Activated naive CD8-positive, alpha-beta T cell treated with anti-CD3 and anti-CD28 coated beads, Interleukin-2, amount 10 ng/mL, durations not matched to agents 7 days and 5 days (primary cell): ENCODE measurements around the gene GALNT2. TPM values are rescaled to one million over a fixed set of nuclear protein-coding genes. Genes with fewer than 3 reads are reported as not detected.

Experiments
- ATAC-seq: fragments of 150-1000 bp; cut with Tn5 transposase; one replicate; pipeline ENCODE4 v1.10.0; 2021; ENCODE audit warnings: low read depth, moderate library complexity
- POLR2A ChIA-PET: fragments of 350-600 bp; sonication (Branson Sonifier 250); formaldehyde crosslinking; loops from one replicate; lab custom pipeline; 2021; ENCODE audit warnings: antibody characterized with exemption; lab: Charles Lee
- DNase-seq: peaks from one replicate; pipeline ENCODE4 v3.0.0; 2021
- H3K27ac Mint-ChIP-seq: one replicate; pipeline ENCODE4 v1.8.0; 2022; ENCODE audit warnings: mild to moderate bottlenecking, mixed read lengths
- H3K27me3 Mint-ChIP-seq: one replicate; pipeline ENCODE4 v1.8.0; 2022; ENCODE audit warnings: mild to moderate bottlenecking, moderate library complexity, mixed read lengths
- H3K36me3 Mint-ChIP-seq: one replicate; pipeline ENCODE4 v1.8.0; 2021; ENCODE audit warnings: mild to moderate bottlenecking, mixed read lengths
- H3K4me1 Mint-ChIP-seq: one replicate; pipeline ENCODE4 v1.8.0; 2021; ENCODE audit warnings: mixed read lengths
- H3K4me3 Mint-ChIP-seq: one replicate; pipeline ENCODE4 v1.8.0; 2022; ENCODE audit warnings: mild to moderate bottlenecking, moderate library complexity, mixed read lengths
- H3K9me3 Mint-ChIP-seq: one replicate; pipeline ENCODE4 v1.8.0; 2021; ENCODE audit warnings: mixed read lengths
- total RNA-seq, 2 experiments: library from RNA; stranded (reverse); gene quantifications; one replicate each; pipeline ENCODE4 v1.2.3, GENCODE V29; 2021

The GALNT2 gene
- total RNA-seq, 2 experiments from 2014 or later = 25.3 to 29.0 TPM

DNA sequence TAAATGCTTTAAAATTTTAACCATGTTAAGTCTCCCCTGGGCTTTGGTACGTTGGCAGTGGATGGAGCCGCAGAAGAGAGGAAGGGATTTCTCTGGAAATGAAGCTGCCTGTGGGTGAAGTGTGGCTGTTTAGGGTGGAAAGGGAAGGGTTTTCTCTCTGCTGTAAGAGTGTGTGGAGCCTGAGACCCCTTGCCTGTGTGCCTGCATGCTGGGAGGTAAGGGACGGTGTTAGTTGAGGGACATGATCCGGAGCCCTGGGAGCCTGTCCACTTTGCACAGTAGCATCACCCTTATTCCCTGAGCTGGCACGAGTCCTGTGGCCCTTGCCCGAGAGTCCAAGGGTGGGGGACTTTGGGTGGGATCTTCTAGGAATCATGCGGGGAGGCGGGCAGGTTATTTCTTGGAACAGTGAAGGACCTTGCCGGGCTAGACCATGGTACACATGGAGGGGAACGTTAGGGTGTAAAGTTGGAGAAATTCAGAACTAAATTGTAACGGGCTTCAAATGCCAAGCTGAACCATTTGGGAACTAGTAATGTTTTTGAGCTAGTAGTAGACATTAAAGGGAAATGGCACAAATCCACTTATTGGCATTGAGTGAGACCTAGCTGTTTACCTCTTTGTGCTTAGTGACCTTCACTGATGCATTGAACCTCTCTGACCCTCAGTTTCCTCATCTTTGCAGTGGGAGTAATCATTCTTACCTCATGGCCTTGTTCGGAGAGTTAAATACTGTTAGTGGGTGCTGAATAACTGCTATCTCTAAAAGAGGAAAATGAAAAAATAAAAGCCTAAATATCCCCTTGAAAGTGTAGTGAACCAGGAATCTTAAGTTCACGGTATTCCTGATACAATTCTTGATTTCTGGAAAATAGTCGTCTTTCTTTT lies 3.5 kb downstream of the GALNT2 start:
- no peak overlapping the region for H3K4me3 Mint-ChIP-seq
- H3K27ac Mint-ChIP-seq = no peak overlapping the region
- no peaks in the 10 kb centered on the region for H3K9me3 Mint-ChIP-seq
- POLR2A ChIA-PET = interaction anchor here (0.7 kb wide), 1 partner anchor 579 kb away, joined by 4 read pairs; no protein-coding TSS in a partner anchor
- peaks cover 4% of the 10 kb centered on the region for H3K27me3 Mint-ChIP-seq
- ATAC-seq = no peak
- H3K36me3 Mint-ChIP-seq = peaks cover 5% of the 10 kb centered on the region
- DNase-seq = no peak
- peaks cover 34% of the 10 kb centered on the region for H3K4me1 Mint-ChIP-seq

DNA sequence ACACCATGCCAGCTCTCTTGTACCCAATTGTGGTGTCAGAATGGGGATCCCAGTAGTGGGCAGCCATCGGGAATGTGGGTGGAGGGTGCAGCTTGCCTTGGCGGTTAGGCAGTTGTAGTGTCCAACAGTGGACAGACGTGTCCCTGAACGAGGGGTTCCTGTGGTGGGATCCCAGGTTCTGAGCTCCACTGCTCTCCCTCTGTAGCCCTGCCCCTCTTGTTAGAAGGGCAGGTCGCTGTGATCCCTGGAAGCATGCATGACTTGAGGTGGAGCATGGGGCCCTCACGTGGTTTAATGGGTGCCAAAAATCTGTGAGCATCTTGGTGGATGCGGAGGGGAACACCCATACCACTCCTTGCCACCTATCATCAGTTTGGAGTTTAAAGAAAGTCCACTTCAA lies 4.3 kb downstream of the GALNT2 start:
- peaks cover 4% of the 10 kb centered on the region for H3K36me3 Mint-ChIP-seq
- H3K27ac Mint-ChIP-seq = no peak overlapping the region
- no peak overlapping the region for H3K4me3 Mint-ChIP-seq
- no peak for ATAC-seq
- H3K9me3 Mint-ChIP-seq = no peaks in the 10 kb centered on the region
- POLR2A ChIA-PET = no interaction called here
- H3K4me1 Mint-ChIP-seq = peaks cover 33% of the 10 kb centered on the region
- peaks cover 4% of the 10 kb centered on the region for H3K27me3 Mint-ChIP-seq
- DNase-seq = no peak

DNA sequence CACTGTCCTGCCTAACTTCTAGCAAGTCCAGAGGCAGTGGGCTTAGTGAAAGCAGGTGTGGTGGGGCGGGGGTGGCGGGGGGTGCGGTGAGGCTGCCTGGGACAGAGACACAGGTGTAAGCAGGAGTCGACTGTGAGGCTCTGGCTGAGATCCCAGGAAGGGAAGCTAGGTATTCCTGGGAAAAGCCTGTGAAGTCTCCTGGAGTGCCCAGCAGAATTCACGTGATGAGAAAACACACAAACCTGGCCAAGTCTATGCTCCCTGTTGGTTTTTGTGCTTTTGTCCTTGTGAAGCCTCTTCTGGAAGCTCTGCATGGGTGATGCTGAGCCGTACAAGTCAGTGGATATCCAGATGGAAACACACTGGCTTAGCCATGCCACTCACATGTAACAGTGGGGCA lies 5.3 kb downstream of the GALNT2 start:
- DNase-seq = no peak
- peaks cover 4% of the 10 kb centered on the region for H3K27me3 Mint-ChIP-seq
- no peak overlapping the region for H3K4me3 Mint-ChIP-seq
- ATAC-seq = no peak
- H3K4me1 Mint-ChIP-seq = peaks cover 35% of the 10 kb centered on the region
- H3K9me3 Mint-ChIP-seq = no peaks in the 10 kb centered on the region
- H3K27ac Mint-ChIP-seq = no peak overlapping the region
- peaks cover 10% of the 10 kb centered on the region for H3K36me3 Mint-ChIP-seq
- POLR2A ChIA-PET = no interaction called here

DNA sequence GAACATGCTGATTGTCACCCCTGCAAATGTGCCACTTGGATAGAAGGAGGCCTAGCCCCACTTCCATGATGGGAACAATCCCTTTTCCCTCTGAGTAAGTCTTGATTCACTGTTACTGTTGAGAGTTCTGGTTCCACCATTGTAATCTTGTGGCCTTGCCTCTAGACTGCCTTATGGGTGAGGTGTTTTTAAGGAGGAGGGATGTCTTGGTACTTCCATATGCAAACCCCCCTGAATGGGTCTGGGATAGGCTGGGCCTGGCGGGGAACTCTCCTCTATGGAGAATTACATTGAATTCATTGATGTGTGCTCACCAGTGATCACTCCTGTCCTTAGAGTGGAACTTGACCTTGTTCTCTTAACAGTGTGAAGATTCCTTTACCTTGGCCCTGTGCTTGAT lies 5.8 kb downstream of the GALNT2 start:
- H3K4me1 Mint-ChIP-seq = peaks cover 35% of the 10 kb centered on the region
- H3K9me3 Mint-ChIP-seq = no peaks in the 10 kb centered on the region
- H3K36me3 Mint-ChIP-seq = peaks cover 10% of the 10 kb centered on the region
- H3K4me3 Mint-ChIP-seq = no peak overlapping the region
- ATAC-seq (no peak), DNase-seq (no peak)
- H3K27ac Mint-ChIP-seq = no peak overlapping the region
- H3K27me3 Mint-ChIP-seq = peaks cover 4% of the 10 kb centered on the region
- POLR2A ChIA-PET = no interaction called here

DNA sequence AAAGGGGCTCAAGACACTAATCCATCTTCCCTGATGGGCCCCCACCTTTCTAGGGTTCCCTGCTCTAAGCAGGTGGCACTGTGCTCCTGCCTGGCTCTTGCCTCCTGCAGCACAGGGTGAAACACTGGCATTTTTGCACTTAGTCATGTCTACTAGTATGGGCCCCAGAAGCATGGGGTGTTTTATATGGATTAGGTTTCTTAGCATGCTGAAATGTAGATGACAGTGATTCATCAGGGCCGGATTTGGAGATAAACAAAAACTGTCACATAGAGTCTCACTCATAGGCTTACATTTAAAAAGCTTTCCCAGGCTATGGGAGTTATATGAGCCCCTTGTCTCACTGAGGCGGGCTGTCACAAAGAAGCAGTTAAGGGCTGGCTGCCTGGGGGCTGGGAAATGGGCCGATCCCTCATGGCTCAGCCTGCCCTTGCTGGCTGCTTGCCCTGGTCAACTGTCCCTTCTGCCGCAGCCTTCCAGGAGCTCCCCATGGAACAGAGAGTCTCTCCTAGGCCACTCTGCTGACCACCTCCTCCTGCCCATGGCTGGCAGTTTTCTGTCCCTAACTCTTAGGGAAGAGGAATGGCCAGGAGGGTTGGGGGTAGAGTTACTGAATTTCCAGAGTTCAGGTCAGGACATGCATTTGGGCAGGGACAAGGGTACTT lies 6.5 kb downstream of the GALNT2 start:
- ATAC-seq = no peak

DNA sequence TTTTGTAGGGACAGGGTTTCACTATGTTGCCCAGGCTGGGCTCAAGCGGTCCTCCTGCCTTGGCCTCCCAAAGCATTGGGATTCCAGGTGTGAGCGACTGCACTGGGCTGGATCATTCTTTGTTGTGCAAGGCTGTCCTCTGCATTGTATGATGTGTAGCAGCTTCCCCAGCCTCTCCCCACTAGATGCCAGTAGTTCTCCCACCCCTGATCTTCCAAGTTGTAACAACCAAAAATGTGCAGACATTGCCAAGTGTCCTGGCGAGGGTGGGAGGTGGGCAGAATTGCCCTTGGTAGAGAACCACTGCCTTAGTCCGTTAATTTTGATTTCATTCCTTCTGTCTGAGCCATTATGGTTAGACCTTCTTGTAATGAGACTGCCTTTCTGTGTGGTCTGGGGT lies 7.2 kb downstream of the GALNT2 start:
- POLR2A ChIA-PET = no interaction called here
- no peaks in the 10 kb centered on the region for H3K9me3 Mint-ChIP-seq
- peak; percentile 18 for ATAC-seq
- DNase-seq = no peak
- peaks cover 27% of the 10 kb centered on the region for H3K4me1 Mint-ChIP-seq
- H3K27ac Mint-ChIP-seq = no peak overlapping the region
- H3K27me3 Mint-ChIP-seq = no peaks in the 10 kb centered on the region
- H3K4me3 Mint-ChIP-seq = no peak overlapping the region
- H3K36me3 Mint-ChIP-seq = peaks cover 10% of the 10 kb centered on the region

More for the DNA sequence above, 6.5 kb downstream of the GALNT2 start:
- no peak for DNase-seq
- Mint-ChIP-seq H3K4me1 (peaks cover 35% of the 10 kb centered on the region), H3K27ac (no peak overlapping the region), H3K27me3 (peaks cover 4% of the 10 kb centered on the region), H3K9me3 (no peaks in the 10 kb centered on the region), H3K36me3 (peaks cover 10% of the 10 kb centered on the region), H3K4me3 (no peak overlapping the region)
- POLR2A ChIA-PET = no interaction called here

DNA sequence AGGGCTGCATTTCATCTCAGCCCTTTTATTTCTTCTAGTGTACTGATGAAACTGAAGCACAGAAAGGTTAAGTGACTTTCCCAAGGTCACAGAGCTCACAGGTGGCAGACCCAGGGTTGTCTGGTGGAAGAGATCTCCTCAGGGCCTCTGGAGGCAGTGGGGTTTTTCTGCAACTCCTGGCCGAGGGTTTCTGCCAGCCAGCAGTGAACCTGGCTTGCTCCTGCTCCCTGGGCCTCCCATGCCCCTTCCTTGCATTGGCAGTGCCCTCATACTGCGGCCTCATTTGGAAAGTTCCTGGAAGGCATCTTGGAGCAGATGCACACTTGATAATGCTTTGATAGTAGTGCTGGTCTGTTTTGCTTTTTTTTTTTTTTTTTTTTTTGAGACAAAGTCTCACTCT lies 7.7 kb downstream of the GALNT2 start:
- Mint-ChIP-seq H3K36me3 (peaks cover 10% of the 10 kb centered on the region), H3K9me3 (no peaks in the 10 kb centered on the region), H3K4me3 (no peak overlapping the region), H3K27ac (no peak overlapping the region), H3K27me3 (no peaks in the 10 kb centered on the region), H3K4me1 (peaks cover 22% of the 10 kb centered on the region)
- DNase-seq (no peak), ATAC-seq (no peak)
- POLR2A ChIA-PET = no interaction called here

DNA sequence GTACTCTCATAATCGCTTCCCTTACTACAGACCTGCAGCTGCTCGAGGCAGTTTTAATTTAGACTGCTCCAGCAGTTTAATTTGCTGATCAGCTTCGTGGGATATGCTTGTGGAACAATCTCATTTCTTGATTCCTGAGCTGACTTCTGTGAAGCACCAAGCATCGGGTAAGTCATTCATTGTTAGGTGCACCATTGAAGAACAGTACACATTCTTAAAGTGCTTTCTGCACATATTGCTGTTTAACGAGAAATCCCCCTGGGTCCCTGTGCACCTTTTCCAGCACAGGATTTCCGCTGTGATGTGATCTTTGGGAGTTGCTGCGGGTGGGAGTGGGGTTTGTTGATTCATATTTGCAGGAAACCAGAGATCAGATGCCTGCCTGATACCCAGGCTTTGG lies 9.1 kb downstream of the GALNT2 start:
- Mint-ChIP-seq H3K4me1 (peaks cover 18% of the 10 kb centered on the region), H3K36me3 (peaks cover 10% of the 10 kb centered on the region), H3K27me3 (no peaks in the 10 kb centered on the region), H3K27ac (no peak overlapping the region), H3K9me3 (no peaks in the 10 kb centered on the region), H3K4me3 (no peak overlapping the region)
- POLR2A ChIA-PET = no interaction called here
- ATAC-seq = no peak
- no peak for DNase-seq

DNA sequence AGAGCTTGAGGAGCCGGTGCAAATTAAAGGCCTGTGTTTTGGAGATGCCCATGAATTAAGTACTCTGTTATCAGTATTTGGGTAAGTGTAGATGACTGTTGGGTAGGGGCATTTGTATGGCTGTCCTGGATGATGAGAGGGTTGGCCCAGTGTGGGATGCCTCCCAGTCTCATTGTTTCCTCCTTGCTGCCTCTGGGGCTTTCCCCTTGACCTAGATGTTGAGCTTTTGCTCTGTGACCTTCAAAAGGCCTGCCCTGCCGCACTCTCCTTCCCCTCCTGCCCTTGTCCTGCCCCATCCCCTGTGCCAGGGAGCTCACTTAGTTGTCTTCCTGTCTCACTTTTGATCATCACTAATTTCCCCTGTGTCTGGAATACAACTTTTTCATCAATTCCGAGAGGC lies 10.0 kb downstream of the GALNT2 start:
- DNase-seq (no peak), ATAC-seq (no peak)
- Mint-ChIP-seq H3K27ac (no peak overlapping the region), H3K4me1 (peaks cover 15% of the 10 kb centered on the region), H3K27me3 (no peaks in the 10 kb centered on the region), H3K36me3 (peaks cover 14% of the 10 kb centered on the region), H3K4me3 (no peak overlapping the region), H3K9me3 (no peaks in the 10 kb centered on the region)
- POLR2A ChIA-PET = no interaction called here

DNA sequence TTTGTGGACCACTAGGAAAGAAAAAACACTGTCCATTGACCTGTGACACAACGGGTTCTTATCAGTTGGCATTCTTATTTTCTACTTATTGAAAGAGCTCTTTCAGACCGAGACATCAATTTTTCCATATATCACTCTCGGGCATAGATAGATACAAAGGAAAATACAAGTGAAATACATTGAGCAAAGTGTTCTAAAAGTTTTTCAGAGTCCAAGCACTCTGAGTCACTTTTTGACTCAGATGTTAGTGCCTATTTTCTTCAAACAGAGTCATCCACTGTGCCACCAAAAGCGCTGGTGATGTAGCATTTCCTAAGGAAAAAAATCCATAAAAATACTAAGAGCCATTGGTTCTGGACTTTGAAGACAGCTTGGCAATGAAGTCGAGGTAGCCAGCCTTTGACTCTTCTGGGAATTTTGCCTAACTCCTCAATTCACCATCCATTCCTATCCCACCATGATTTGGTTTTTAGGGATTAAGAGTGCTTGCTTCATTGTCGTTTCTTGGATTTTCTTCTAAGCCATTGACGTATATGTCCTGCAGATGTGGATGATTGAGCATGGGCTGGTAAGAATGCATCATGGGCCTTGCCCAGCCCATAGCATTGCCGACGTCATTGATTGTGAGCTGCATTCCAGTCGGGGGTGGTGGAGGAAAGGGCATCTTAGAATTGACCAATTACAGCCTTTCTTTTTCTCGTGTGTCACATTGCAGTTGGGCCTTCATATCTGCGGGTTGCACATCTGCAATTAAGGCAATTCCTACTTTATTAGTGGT lies 10.6 kb downstream of the GALNT2 start:
- Mint-ChIP-seq H3K27me3 (no peaks in the 10 kb centered on the region), H3K27ac (no peak overlapping the region), H3K4me3 (no peak overlapping the region), H3K36me3 (peaks cover 20% of the 10 kb centered on the region), H3K4me1 (peaks cover 17% of the 10 kb centered on the region), H3K9me3 (peaks cover 2% of the 10 kb centered on the region)
- DNase-seq (no peak), ATAC-seq (no peak)
- POLR2A ChIA-PET = no interaction called here

DNA sequence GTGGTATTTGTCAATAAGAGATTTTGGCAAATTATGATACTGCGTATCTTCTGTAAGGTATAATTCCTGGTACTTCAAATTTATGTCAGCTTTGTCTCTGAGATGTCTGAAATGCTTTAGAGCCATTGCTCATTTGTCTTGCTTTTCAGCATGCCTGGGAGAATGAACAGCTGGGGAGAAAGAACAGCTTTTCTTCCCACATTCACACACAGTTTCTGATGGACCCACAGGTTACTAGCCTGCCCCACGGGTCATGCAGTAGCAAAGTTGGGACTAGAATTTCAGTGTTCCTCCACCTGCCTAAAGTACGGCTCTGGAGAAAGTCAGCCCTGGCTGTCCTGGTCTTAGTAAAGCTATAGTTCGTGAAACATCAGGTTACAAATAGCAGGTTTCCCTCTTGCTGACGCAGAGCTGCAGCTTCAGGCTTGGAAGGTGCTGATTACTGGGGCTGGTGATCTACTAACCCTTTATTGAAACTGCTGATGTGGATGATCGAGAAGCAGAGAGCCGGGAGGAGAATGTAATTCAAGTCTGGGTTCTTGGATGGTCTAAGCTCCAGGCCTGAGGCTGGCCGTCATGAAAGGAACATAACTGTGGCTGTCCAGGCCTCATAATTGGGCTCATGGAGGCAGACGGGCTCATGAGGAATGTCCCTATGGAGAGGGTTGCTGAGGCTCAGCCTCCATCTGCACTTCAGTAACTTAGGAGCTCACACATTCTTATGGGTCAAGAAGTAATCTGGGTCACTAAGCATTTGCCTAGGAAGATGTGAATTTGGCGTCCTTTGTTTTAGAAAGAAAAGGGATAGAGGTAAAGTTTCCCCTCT lies 12.4 kb downstream of the GALNT2 start:
- peaks cover 9% of the 10 kb centered on the region for H3K9me3 Mint-ChIP-seq

DNA sequence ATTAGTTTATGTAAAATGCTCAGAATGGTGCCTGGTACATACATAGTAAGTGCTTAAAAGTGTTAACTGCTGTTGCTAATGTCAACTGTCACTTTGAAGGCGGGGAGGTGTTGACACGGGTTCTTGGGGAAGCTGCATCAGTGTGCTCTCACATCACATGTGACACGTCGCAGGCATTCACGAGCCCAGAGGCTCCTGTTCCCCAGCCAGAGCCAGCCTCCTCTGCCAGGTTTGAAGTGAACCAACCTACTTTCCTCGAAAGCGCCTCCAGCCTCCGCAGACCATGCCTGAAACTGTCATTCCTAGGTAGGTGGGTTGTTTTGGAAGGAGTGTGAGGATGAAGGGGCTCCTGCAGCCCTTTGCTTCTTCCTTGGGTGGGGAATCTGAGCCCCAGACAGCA lies 13.8 kb downstream of the GALNT2 start:
- DNase-seq (no peak), ATAC-seq (no peak)
- Mint-ChIP-seq H3K4me3 (no peak overlapping the region), H3K9me3 (peaks cover 9% of the 10 kb centered on the region), H3K4me1 (peaks cover 30% of the 10 kb centered on the region), H3K27ac (no peak overlapping the region), H3K27me3 (no peaks in the 10 kb centered on the region), H3K36me3 (peaks cover 21% of the 10 kb centered on the region)
- POLR2A ChIA-PET = no interaction called here

More for the DNA sequence above, 12.4 kb downstream of the GALNT2 start:
- Mint-ChIP-seq H3K4me3 (no peak overlapping the region), H3K4me1 (peaks cover 26% of the 10 kb centered on the region), H3K27me3 (no peaks in the 10 kb centered on the region), H3K27ac (no peak overlapping the region), H3K36me3 (peaks cover 23% of the 10 kb centered on the region)
- DNase-seq (no peak), ATAC-seq (no peak)
- POLR2A ChIA-PET = no interaction called here

DNA sequence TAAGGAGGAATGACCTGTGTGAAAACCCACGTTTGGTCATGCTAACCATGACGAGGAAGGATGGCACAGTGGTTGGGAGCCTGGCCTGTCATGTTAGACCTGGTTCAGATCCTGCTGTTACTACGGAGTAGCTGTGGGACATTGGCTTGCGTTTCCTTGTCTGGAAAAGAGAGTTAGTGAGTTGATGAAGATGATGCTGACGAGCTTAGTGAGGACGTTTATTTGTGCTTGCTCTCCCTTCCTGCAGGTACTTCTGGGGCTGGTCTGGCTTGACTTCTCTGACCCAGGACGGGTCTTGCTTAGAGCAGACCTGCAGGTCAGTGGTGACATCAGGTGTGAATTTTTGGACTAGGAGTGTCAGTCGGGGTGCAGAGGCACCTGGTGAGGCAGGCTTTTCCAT lies 14.7 kb downstream of the GALNT2 start:
- DNase-seq = no peak
- Mint-ChIP-seq H3K4me1 (peaks cover 27% of the 10 kb centered on the region), H3K4me3 (no peak overlapping the region), H3K9me3 (peaks cover 9% of the 10 kb centered on the region), H3K27ac (no peak overlapping the region), H3K27me3 (no peaks in the 10 kb centered on the region), H3K36me3 (peaks cover 17% of the 10 kb centered on the region)
- no peak for ATAC-seq
- POLR2A ChIA-PET = no interaction called here
